A172 (cell line): ENCODE results near the gene LRRC30. TPM values are rescaled to one million over a fixed set of nuclear protein-coding genes. Genes with fewer than 3 reads are reported as not detected.

ENCODE experiments used
- DNase-seq: peaks from one replicate; pipeline ENCODE4 v3.0.0-alpha.2; 2015; ENCODE audit warnings: low spot score
- total RNA-seq: library from RNA; depleted of rRNA; stranded (reverse); fragments of >200 nt; shearing (Covaris generic); gene quantifications from 2 replicates; pipeline ENCODE4 v1.2.3, GENCODE V29; 2014; rRNA removed

Gene LRRC30
- total RNA-seq, 1 experiment from 2014 or later, result not detected

- DNase-seq, result no peak
These were observed 6.9 kb downstream of the LRRC30 start for GRCh38 chr18:7237673-7238272.

- no peak for DNase-seq
These were observed 12.0 kb downstream of the LRRC30 start for GRCh38 chr18:7242926-7243325.

- DNase-seq, result no peak
These were observed 18.0 kb downstream of the LRRC30 start for GRCh38 chr18:7248877-7249276.

GRCh38 chr18:7254163-7254562, 23.3 kb downstream of the LRRC30 start:
- no peak for DNase-seq

GRCh38 chr18:7255054-7255453, 24.2 kb downstream of the LRRC30 start:
- DNase-seq, result no peak

- DNase-seq, result no peak
These were observed 24.8 kb downstream of the LRRC30 start for GRCh38 chr18:7255643-7256042.

GRCh38 chr18:7256618-7257425, 25.9 kb downstream of the LRRC30 start:
- no peak for DNase-seq

- DNase-seq, result no peak
These were observed 26.5 kb downstream of the LRRC30 start for GRCh38 chr18:7257426-7257740.

- no peak for DNase-seq
These were observed 28.6 kb downstream of the LRRC30 start for GRCh38 chr18:7259475-7259874.

- DNase-seq, result no peak
These were observed 30.3 kb downstream of the LRRC30 start for GRCh38 chr18:7261199-7261598.

- no peak for DNase-seq
These were observed 37.1 kb downstream of the LRRC30 start for GRCh38 chr18:7267973-7268372.

GRCh38 chr18:7269942-7270341, 39.1 kb downstream of the LRRC30 start:
- DNase-seq, result no peak

- peak; percentile 34 for DNase-seq
These were observed 41.6 kb downstream of the LRRC30 start for GRCh38 chr18:7272311-7273049.

GRCh38 chr18:7273301-7273921, 42.5 kb downstream of the LRRC30 start:
- DNase-seq, result peak; percentile 73

- no peak for DNase-seq
These were observed 50.7 kb downstream of the LRRC30 start for GRCh38 chr18:7281579-7281978.

Other genes starting within 250 kb of the LRRC30 start
- gene LAMA1, start 113.3 kb upstream of the LRRC30 start, total RNA-seq, result 4.4 and 7.2 TPM in 2 replicates